H9 (cell line): ENCODE results near the gene EDA. TPM values are rescaled to one million over a fixed set of nuclear protein-coding genes. Genes with fewer than 3 reads are reported as not detected.

Experiments used
- DNase-seq: peaks from one replicate; pipeline ENCODE4 v3.0.0-alpha.2; 2017
- H2AFZ ChIP-seq: one replicate; pipeline ENCODE4 v1.6.1; 2013; ENCODE audit warnings: mild to moderate bottlenecking, low read length, control low read depth, moderate library complexity
- H2AK5ac ChIP-seq: 2 replicates; pipeline ENCODE4 v1.6.1; 2013; ENCODE audit warnings: low read length, control low read depth, mixed read lengths; ENCODE audit not compliant: insufficient read length
- H2BK120ac ChIP-seq: one replicate; pipeline ENCODE4 v1.6.1; 2013; ENCODE audit warnings: low read depth, mild to moderate bottlenecking, low read length, control low read depth, inconsistent platforms; ENCODE audit not compliant: poor library complexity, severe bottlenecking
- H2BK12ac ChIP-seq: 2 replicates; pipeline ENCODE4 v1.6.1; 2013; ENCODE audit warnings: low read length, control low read depth, mixed read lengths, low read depth; ENCODE audit not compliant: insufficient read length
- H2BK15ac ChIP-seq: 2 replicates; pipeline ENCODE4 v1.6.1; 2013; ENCODE audit warnings: low read depth, low read length, control low read depth
- H2BK20ac ChIP-seq: one replicate; pipeline ENCODE4 v1.6.1; 2013; ENCODE audit warnings: low read depth, mild to moderate bottlenecking, low read length, control low read depth, inconsistent platforms; ENCODE audit not compliant: poor library complexity, severe bottlenecking
- H2BK5ac ChIP-seq: 2 replicates; pipeline ENCODE4 v1.6.1; 2013; ENCODE audit warnings: low read length, control low read depth, mixed read lengths; ENCODE audit not compliant: insufficient read length
- H3K14ac ChIP-seq: 2 replicates; pipeline ENCODE4 v1.6.1; 2013; ENCODE audit warnings: low read length, control low read depth; ENCODE audit not compliant: insufficient read depth
- H3K18ac ChIP-seq: 2 replicates; pipeline ENCODE4 v1.6.1; 2013; ENCODE audit warnings: low read depth, mild to moderate bottlenecking, mixed read lengths, low read length, control low read depth; ENCODE audit not compliant: insufficient read length
- H3K23ac ChIP-seq: 2 replicates; pipeline ENCODE4 v1.6.1; 2013; ENCODE audit warnings: low read length, control low read depth, mixed read lengths, low read depth; ENCODE audit not compliant: insufficient read length
- H3K23me2 ChIP-seq: 2 replicates; pipeline ENCODE4 v1.6.1; 2013; ENCODE audit warnings: low read depth, mild to moderate bottlenecking, mixed read lengths, low read length, control low read depth; ENCODE audit not compliant: insufficient read length, poor library complexity, severe bottlenecking
- H3K27ac ChIP-seq: 2 replicates; pipeline ENCODE4 v1.5.1; 2013; ENCODE audit warnings: low read length, control low read depth, mixed read lengths, low read depth; ENCODE audit not compliant: insufficient read length
- H3K27me3 ChIP-seq: 2 replicates; pipeline ENCODE4 v1.6.1; 2013; ENCODE audit warnings: low read length, control low read depth, inconsistent platforms; ENCODE audit not compliant: insufficient read depth
- H3K4ac ChIP-seq: 2 replicates; pipeline ENCODE4 v1.6.1; 2013; ENCODE audit warnings: low read depth, mild to moderate bottlenecking, control low read depth, inconsistent platforms, low read length, moderate library complexity
- H3K4me1 ChIP-seq: 2 replicates; pipeline ENCODE4 v1.6.1; 2013; ENCODE audit warnings: low read length, control low read depth, inconsistent platforms; ENCODE audit not compliant: insufficient read depth
- H3K4me2 ChIP-seq: 2 replicates; pipeline ENCODE4 v1.6.1; 2013; ENCODE audit warnings: low read length, control low read depth, mixed read lengths; ENCODE audit not compliant: insufficient read length, insufficient read depth
- H3K56ac ChIP-seq: 2 replicates; pipeline ENCODE4 v1.6.1; 2013; ENCODE audit warnings: low read depth, mild to moderate bottlenecking, mixed read lengths, low read length, control low read depth; ENCODE audit not compliant: insufficient read length
- H3K79me1 ChIP-seq: 2 replicates; pipeline ENCODE4 v1.6.1; 2013; ENCODE audit warnings: low read depth, mild to moderate bottlenecking, moderate library complexity, low read length, control low read depth, inconsistent platforms; ENCODE audit not compliant: insufficient read depth, poor library complexity, severe bottlenecking
- H3K79me2 ChIP-seq: 2 replicates; pipeline ENCODE4 v1.6.1; 2013; ENCODE audit warnings: low read length, control low read depth, inconsistent platforms; ENCODE audit not compliant: insufficient read depth
- H3K9ac ChIP-seq: 2 replicates; pipeline ENCODE4 v1.6.1; 2013; ENCODE audit warnings: low read length, control low read depth, mixed read lengths; ENCODE audit not compliant: insufficient read length; ENCODE audit errors: extremely low read depth
- H3K9me3 ChIP-seq: one replicate; pipeline ENCODE4 v1.6.1; 2013; ENCODE audit warnings: low read depth, low read length, inconsistent platforms; ENCODE audit not compliant: control insufficient read depth
- H3T11ph ChIP-seq: one replicate; pipeline ENCODE4 v1.6.1; 2013; ENCODE audit warnings: mild to moderate bottlenecking, low read length, control low read depth, inconsistent platforms
- H4K20me1 ChIP-seq: one replicate; pipeline ENCODE4 v1.6.1; 2013; ENCODE audit not compliant: control insufficient read depth, insufficient read length, insufficient read depth
- H4K5ac ChIP-seq: 2 replicates; pipeline ENCODE4 v1.6.1; 2013; ENCODE audit warnings: low read depth, mild to moderate bottlenecking, mixed read lengths, low read length, control low read depth; ENCODE audit not compliant: insufficient read length
- H4K8ac ChIP-seq: replicated peaks from 2 replicates; pipeline ENCODE4 v1.6.1; 2013; ENCODE audit warnings: low read length, control low read depth, mixed read lengths, low read depth; ENCODE audit not compliant: insufficient read length
- H4K91ac ChIP-seq: 2 replicates; pipeline ENCODE4 v1.6.1; 2013; ENCODE audit warnings: low read depth, mild to moderate bottlenecking, moderate library complexity, mixed read lengths, low read length, control low read depth; ENCODE audit not compliant: insufficient read length
- H3K27ac Mint-ChIP-seq, 3 experiments: 2 replicates in 2 of 3; 3 replicates in 1 of 3; pipeline ENCODE4 v1.8.0; 2020 to 2021; ENCODE audit warnings: mixed read lengths in 3 of 3, mild to moderate bottlenecking in 1 of 3, moderate library complexity in 1 of 3
- H3K27me3 Mint-ChIP-seq: 2 replicates; pipeline ENCODE4 v1.8.0; 2021; ENCODE audit warnings: low read depth, mild to moderate bottlenecking, moderate library complexity, mixed read lengths
- H3K36me3 Mint-ChIP-seq, 3 experiments: 2 replicates in 2 of 3; 3 replicates in 1 of 3; pipeline ENCODE4 v1.8.0; 2020 to 2021; ENCODE audit warnings: low read depth in 3 of 3, mixed read lengths in 3 of 3; ENCODE audit not compliant: insufficient read depth in 1 of 3
- H3K4me1 Mint-ChIP-seq, 2 experiments: 2 replicates each; pipeline ENCODE4 v1.8.0; 2020; ENCODE audit warnings: mixed read lengths in 2 of 2
- H3K4me3 Mint-ChIP-seq, 2 experiments: 2 replicates in 1 of 2; 3 replicates in 1 of 2; pipeline ENCODE4 v1.8.0; 2020 to 2021; ENCODE audit warnings: mild to moderate bottlenecking in 2 of 2, mixed read lengths in 2 of 2, moderate library complexity in 1 of 2
- H3K9me3 Mint-ChIP-seq, 2 experiments: 2 replicates in 1 of 2; 3 replicates in 1 of 2; pipeline ENCODE4 v1.8.0; 2020; ENCODE audit warnings: mild to moderate bottlenecking in 2 of 2, mixed read lengths in 2 of 2, moderate library complexity in 1 of 2
- CTCF ChIP-seq: fragments of 200-600 bp; sonication (generic); conservative IDR thresholded peaks from 3 replicates; pipeline ENCODE4 v1.8.0; 2021; ENCODE audit warnings: antibody characterized with exemption, mild to moderate bottlenecking
- WGBS: extraction: QIAGEN DNeasy Blood & Tissue Kit; methylation state at CpG from one replicate; pipeline ENCODE4 v1.1.7; 2013; ENCODE audit warnings: missing lambda C conversion rate, low lambda C conversion rate, mixed read lengths; ENCODE audit not compliant: insufficient read length; ENCODE audit errors: extremely low coverage; 5-methylcytosine and 5-hydroxymethylcytosine counted together
- total RNA-seq: library from RNA; stranded (reverse); gene quantifications from 2 replicates; pipeline ENCODE4 v1.2.1, GENCODE V29; 2021

EDA gene
- total RNA-seq, 1 experiment from 2014 or later, result 7.7 TPM

DNA sequence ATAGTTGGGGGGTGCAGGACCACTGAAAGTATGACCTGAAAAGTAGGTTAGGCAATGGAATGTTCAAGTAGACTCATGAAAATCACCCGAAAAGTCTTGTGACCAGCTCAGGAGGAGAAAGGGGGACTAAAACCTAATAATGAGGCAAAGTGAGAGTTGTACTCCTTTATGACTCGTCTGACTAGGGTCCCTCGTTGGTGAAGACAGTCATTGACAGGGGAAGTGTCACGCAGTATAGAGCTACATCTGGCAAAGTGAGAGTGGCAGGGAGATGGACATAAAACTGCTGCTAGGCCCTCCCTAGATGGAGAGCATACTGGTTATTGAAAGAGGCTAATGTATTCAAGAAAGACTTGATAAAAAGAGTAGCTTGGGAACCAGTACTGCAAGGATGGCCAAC is 466.8 kb downstream of the EDA start:
- Mint-ChIP-seq H3K27me3 (peaks cover 4% of the 10 kb centered on the region; the same call in 1 of the 2 replicates), H3K4me3 (no peak overlapping the region), H3K9me3 (peaks cover 66% of the 10 kb centered on the region in 2 experiments), H3K4me1 (peaks cover 12 to 24% of the 10 kb centered on the region in 2 experiments), H3K36me3 (peaks cover 0 to 1% (median 0%) of the 10 kb centered on the region in 3 experiments; a peak in 4 of 7 replicates), H3K27ac (no peak overlapping the region)
- H3K23me2 ChIP-seq, result no peaks in the 10 kb centered on the region
- H3K4me2 ChIP-seq, result no peak overlapping the region
- H4K91ac ChIP-seq, result no peak overlapping the region
- H3K27ac ChIP-seq, result no peak overlapping the region
- H3K4me1 ChIP-seq, result no peaks in the 10 kb centered on the region
- peaks cover 35% of the 10 kb centered on the region for H3K9me3 ChIP-seq
- H2AK5ac ChIP-seq, result no peak overlapping the region
- no peaks in the 10 kb centered on the region for H4K20me1 ChIP-seq
- no peaks in the 10 kb centered on the region for H3K79me2 ChIP-seq
- no peaks in the 10 kb centered on the region for H3K79me1 ChIP-seq
- H2BK20ac ChIP-seq, result no peak overlapping the region
- no peak overlapping the region for H4K8ac ChIP-seq
- no peak overlapping the region for H4K5ac ChIP-seq
- DNase-seq, result no peak
- H2BK120ac ChIP-seq, result no peak overlapping the region
- no CpG with 5 or more reads among the region's 4 CpGs for WGBS
- no peak overlapping the region for H3T11ph ChIP-seq
- no peak overlapping the region for H3K18ac ChIP-seq
- no peak for TF ChIP-seq CTCF
- H3K4ac ChIP-seq, result no peak overlapping the region
- H3K9ac ChIP-seq, result no peak overlapping the region
- H3K56ac ChIP-seq, result no peak overlapping the region
- H2BK5ac ChIP-seq, result no peak overlapping the region
- no peak overlapping the region for H2AFZ ChIP-seq
- H2BK12ac ChIP-seq, result no peak overlapping the region
- no peak overlapping the region for H3K23ac ChIP-seq
- H3K27me3 ChIP-seq, result no peaks in the 10 kb centered on the region
- no peak overlapping the region for H3K14ac ChIP-seq
- H2BK15ac ChIP-seq, result no peak overlapping the region
